NT2/D1 (cell line): ENCODE measurements around the gene ZCWPW1.

ENCODE experiments used
- SUZ12 ChIP-seq: IDR thresholded peaks from 2 replicates; pipeline ENCODE4 v1.6.1; 2011; ENCODE audit not compliant: insufficient read length, insufficient read depth; ENCODE audit errors: extremely low read depth
- YY1 ChIP-seq: IDR thresholded peaks from 2 replicates; pipeline ENCODE4 v1.6.1; 2011; ENCODE audit not compliant: insufficient read length, insufficient read depth
- ZNF274 ChIP-seq: IDR thresholded peaks from 2 replicates; pipeline ENCODE4 v1.6.1; 2011; ENCODE audit warnings: mild to moderate bottlenecking, low read depth, low read length

- no peak for TF ChIP-seq SUZ12
- TF ChIP-seq ZNF274 = no peak
- no peak for TF ChIP-seq YY1
These were observed 65.4 kb downstream of the ZCWPW1 start for GRCh38 chr7:100363098-100363497.
